GM21381 (cell line): Measurements from ENCODE around the gene ZNF385D.

Source experiments
- ATAC-seq: cut with Tn5 transposase; IDR thresholded peaks from one replicate; pipeline ENCODE4 v1.9.1; 2021; ENCODE audit warnings: mild to moderate bottlenecking, moderate library complexity; ENCODE audit not compliant: unreplicated experiment

The ZNF385D gene

GRCh38 chr3:21682206-21682605 is 68.8 kb downstream of the ZNF385D start:
- no peak for ATAC-seq

- no peak for ATAC-seq
These were observed 77.6 kb downstream of the ZNF385D start for GRCh38 chr3:21673393-21673792.

- ATAC-seq, result no peak
These were observed 78.7 kb downstream of the ZNF385D start for GRCh38 chr3:21672303-21672702.

GRCh38 chr3:21670386-21670785 is 80.6 kb downstream of the ZNF385D start:
- no peak for ATAC-seq

GRCh38 chr3:21668012-21668411 is 83.0 kb downstream of the ZNF385D start:
- no peak for ATAC-seq

GRCh38 chr3:21665444-21666100 is 85.4 kb downstream of the ZNF385D start:
- no peak for ATAC-seq

- no peak for ATAC-seq
These were observed 86.0 kb downstream of the ZNF385D start for GRCh38 chr3:21664996-21665395.

- no peak for ATAC-seq
These were observed 88.6 kb downstream of the ZNF385D start for GRCh38 chr3:21662403-21662802.

- no peak for ATAC-seq
These were observed 96.3 kb downstream of the ZNF385D start for GRCh38 chr3:21654662-21655061.

- no peak for ATAC-seq
These were observed 96.8 kb downstream of the ZNF385D start for GRCh38 chr3:21654241-21654640.

GRCh38 chr3:21649519-21649918 is 101.5 kb downstream of the ZNF385D start:
- ATAC-seq, result no peak

- no peak for ATAC-seq
These were observed 103.0 kb downstream of the ZNF385D start for GRCh38 chr3:21647961-21648360.

- no peak for ATAC-seq
These were observed 105.7 kb downstream of the ZNF385D start for GRCh38 chr3:21645121-21645897.

- ATAC-seq, result no peak
These were observed 106.7 kb downstream of the ZNF385D start for GRCh38 chr3:21644268-21644667.

- ATAC-seq, result no peak
These were observed 107.3 kb downstream of the ZNF385D start for GRCh38 chr3:21643752-21644151.

- ATAC-seq, result no peak
These were observed 108.6 kb downstream of the ZNF385D start for GRCh38 chr3:21642433-21642832.

- ATAC-seq, result no peak
These were observed 109.1 kb downstream of the ZNF385D start for GRCh38 chr3:21641959-21642358.

GRCh38 chr3:21638488-21638887 is 112.5 kb downstream of the ZNF385D start:
- no peak for ATAC-seq

- ATAC-seq, result no peak
These were observed 116.9 kb downstream of the ZNF385D start for GRCh38 chr3:21634112-21634511.

- ATAC-seq, result no peak
These were observed 126.5 kb downstream of the ZNF385D start for GRCh38 chr3:21624524-21624923.

- no peak for ATAC-seq
These were observed 129.8 kb downstream of the ZNF385D start for GRCh38 chr3:21621181-21621651.

GRCh38 chr3:21620511-21621155 is 130.4 kb downstream of the ZNF385D start:
- no peak for ATAC-seq
